Endothelial cell of umbilical vein (primary cell): ENCODE data around the gene SLC25A18. TPM values are rescaled to one million over a fixed set of nuclear protein-coding genes. Genes with fewer than 3 reads are reported as not detected.

Source experiments
- BruUV-seq: library from RNA; stranded (reverse); fragments of 400-500 nt; replicated peaks from 2 replicates; lab custom pipeline; 2021; lab: Mats Ljungman, UMichigan
- CTCF ChIA-PET: fragments of 300-600, 350-600 bp; sonication (Branson Sonifier 250); formaldehyde crosslinking; loops from one replicate; lab custom pipeline; 2021; ENCODE audit warnings: antibody characterized with exemption, inconsistent platforms; lab: Charles Lee
- POLR2A ChIA-PET: fragments of 300-600, 350-600 bp; sonication (Branson Sonifier 250); formaldehyde crosslinking; loops from one replicate; lab custom pipeline; 2021; ENCODE audit warnings: antibody characterized with exemption, inconsistent platforms; lab: Charles Lee
- DNase-seq: peaks from one replicate; pipeline ENCODE4 v3.0.0-alpha.2; 2011; ENCODE audit warnings: low read depth, low spot score
- FAIRE-seq: peaks from 2 replicates; lab custom pipeline; 2011; peaks lifted over from hg19 to GRCh38; lab: Jason Lieb, UNC
- H2AFZ ChIP-seq: 2 replicates; pipeline ENCODE4 v1.6.0; 2012; ENCODE audit warnings: low read depth, low read length, control low read depth, inconsistent platforms
- H3K27ac ChIP-seq: 2 replicates; pipeline ENCODE4 v1.5.1; 2011; ENCODE audit warnings: low read depth, mild to moderate bottlenecking, control low read depth, low read length, moderate library complexity; ENCODE audit not compliant: insufficient read depth
- H3K27me3 ChIP-seq, 2 experiments: 2 replicates each; pipeline versions ENCODE4 v1.6.0 to v1.6.1; 2011; ENCODE audit warnings: low read length in 2 of 2, mixed read lengths in 1 of 2; ENCODE audit not compliant: control insufficient read depth in 2 of 2, insufficient read depth in 2 of 2
- H3K36me3 ChIP-seq, 2 experiments: 2 replicates in 1 of 2; 3 replicates in 1 of 2; pipeline ENCODE4 v1.5.1; 2011; ENCODE audit warnings: low read length in 2 of 2, mild to moderate bottlenecking in 1 of 2, moderate library complexity in 1 of 2; ENCODE audit not compliant: control insufficient read depth in 2 of 2, insufficient read depth in 2 of 2; ENCODE audit errors: extremely low read depth in 1 of 2
- H3K4me1 ChIP-seq: 3 replicates; pipeline ENCODE4 v1.5.1; 2011; ENCODE audit warnings: mild to moderate bottlenecking, low read length; ENCODE audit not compliant: control insufficient read depth, insufficient read depth; ENCODE audit errors: extremely low read depth
- H3K4me2 ChIP-seq: 2 replicates; pipeline ENCODE4 v1.6.1; 2011; ENCODE audit warnings: low read length, control low read depth, mixed read lengths; ENCODE audit not compliant: insufficient read depth
- H3K4me3 ChIP-seq, 3 experiments: fragments of 200-600 bp in 1 of 3; sonication (generic), shearing (Covaris generic) in 1 of 3; replicated peaks in 1 of 3; 2 replicates each; pipeline ENCODE4 v1.5.1; 2011 to 2016; ENCODE audit warnings: control low read depth in 3 of 3, low read length in 3 of 3, mild to moderate bottlenecking in 2 of 3, inconsistent platforms in 1 of 3, low read depth in 1 of 3, moderate library complexity in 1 of 3; ENCODE audit not compliant: insufficient read depth in 1 of 3
- H3K79me2 ChIP-seq: 2 replicates; pipeline ENCODE4 v1.6.0; 2012; ENCODE audit warnings: low read length, inconsistent platforms; ENCODE audit not compliant: control insufficient read depth, insufficient read depth
- H3K9ac ChIP-seq: replicated peaks from 2 replicates; pipeline ENCODE3; 2011; ENCODE audit warnings: low read length, control low read depth; ENCODE audit not compliant: insufficient read depth; ENCODE audit errors: extremely low read depth
- H3K9me1 ChIP-seq: replicated peaks from 3 replicates; pipeline ENCODE4 v1.6.0; 2011; ENCODE audit warnings: mild to moderate bottlenecking, low read length; ENCODE audit not compliant: control insufficient read depth, insufficient read depth; ENCODE audit errors: extremely low read depth
- H3K9me3 ChIP-seq: replicated peaks from 2 replicates; pipeline ENCODE4 v1.5.1; 2012; ENCODE audit warnings: low read length, inconsistent platforms; ENCODE audit not compliant: control insufficient read depth, insufficient read depth
- H4K20me1 ChIP-seq: replicated peaks from 2 replicates; pipeline ENCODE3; 2011; ENCODE audit warnings: mild to moderate bottlenecking, low read length; ENCODE audit not compliant: control insufficient read depth, insufficient read depth; ENCODE audit errors: extremely low read depth
- CTCF ChIP-seq, 2 donors: IDR thresholded peaks; 1 replicate in 1 of 2; 2 replicates in 1 of 2; pipeline ENCODE4 v1.5.1; 2011; ENCODE audit warnings: low read length in 2 of 2, mild to moderate bottlenecking in 2 of 2, moderate library complexity in 2 of 2, control low read depth in 1 of 2, inconsistent platforms in 1 of 2, low read depth in 1 of 2; ENCODE audit not compliant: insufficient read depth in 1 of 2; ENCODE audit errors: extremely low read depth in 1 of 2
- EZH2 ChIP-seq: IDR thresholded peaks from 2 replicates; pipeline ENCODE4 v1.6.1; 2012; ENCODE audit warnings: borderline replicate concordance, low read depth, mild to moderate bottlenecking, moderate library complexity, low read length, inconsistent platforms; ENCODE audit not compliant: severe bottlenecking
- FOS ChIP-seq: IDR thresholded peaks from 2 replicates; pipeline ENCODE4 v1.6.1; 2011; ENCODE audit warnings: mild to moderate bottlenecking, low read length, moderate library complexity, borderline replicate concordance; ENCODE audit not compliant: insufficient read depth
- GATA2 ChIP-seq: IDR thresholded peaks from 2 replicates; pipeline ENCODE4 v1.7.0; 2011; ENCODE audit warnings: low read depth, mild to moderate bottlenecking, moderate library complexity, mixed read lengths, low read length; ENCODE audit not compliant: insufficient read length, insufficient read depth
- JUN ChIP-seq: IDR thresholded peaks from 2 replicates; pipeline ENCODE4 v1.6.1; 2011; ENCODE audit warnings: borderline replicate concordance, low read depth; ENCODE audit not compliant: insufficient read length, insufficient read depth
- MYC ChIP-seq: IDR thresholded peaks from one replicate; pipeline ENCODE4 v1.6.1; 2011; ENCODE audit warnings: mild to moderate bottlenecking, low read depth, low read length
- POLR2AphosphoS5 ChIP-seq: IDR thresholded peaks from 2 replicates; pipeline ENCODE4 v1.6.1; 2012; ENCODE audit warnings: low read depth, mild to moderate bottlenecking, control low read depth, low read length, moderate library complexity; ENCODE audit not compliant: insufficient read depth
- dilution Hi-C: fragments of 300-500 bp; cut with MboI; formaldehyde crosslinking; loops from one replicate; pipeline ENCODE4 v1.15.0; 2019; ENCODE audit warnings: low sequenced_read_pairs; ENCODE audit not compliant: extremely low pct_ligation_motif_present
- intact Hi-C: fragments of 100-400 bp; cut with micrococcal nuclease; formaldehyde crosslinking; loops from one replicate; pipeline ENCODE4 v1.10.0; 2022
- polyA plus RNA-seq, 4 experiments: library from polyadenylated mRNA; depleted of rRNA in 3 of 4; stranded (reverse) in 3 of 4; unstranded in 1 of 4; fragments of >200 nt; gene quantifications; 2 replicates each; pipeline versions ENCODE4 v1.2.1 to v1.2.3, GENCODE V29; 2011 to 2012; ENCODE audit warnings: missing spikeins in 1 of 4
- total RNA-seq: library from RNA; stranded (reverse); gene quantifications from 2 replicates; pipeline ENCODE4 v1.2.3, GENCODE V29; 2021
- TF ChIP-seq, protein P1 (sequence below): IDR thresholded peaks from 2 replicates; pipeline ENCODE4 v1.6.1; 2011; ENCODE audit not compliant: insufficient read depth, insufficient read length

SLC25A18 gene
- total and polyA plus RNA-seq, 2 donors (not counting 3 experiments of a cell fraction or from before 2014, with no cell fraction given), result not detected

DNA sequence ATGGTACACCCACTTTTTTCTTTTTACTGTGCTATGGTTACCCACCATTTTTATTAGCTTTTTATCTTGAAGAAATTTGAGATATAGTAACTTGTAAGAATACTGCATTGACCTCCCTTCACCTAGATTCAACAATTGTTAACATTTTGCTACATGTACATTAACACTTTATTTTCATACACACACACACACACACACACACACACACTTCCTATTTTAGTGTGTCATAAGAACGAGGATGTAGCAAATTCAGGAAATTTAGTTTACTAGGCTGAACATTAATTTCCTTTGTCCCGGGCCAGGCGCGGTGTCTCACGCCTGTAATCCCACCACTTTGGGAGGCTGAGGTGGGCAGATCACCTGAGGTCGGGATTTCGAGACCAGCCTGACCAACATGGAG is 66.3 kb downstream of the SLC25A18 start:
- no TSS peak for BruUV-seq
- ChIA-PET CTCF (interaction anchor here (0.5 kb wide), 1 partner anchor 121 kb away, joined by 3 read pairs; no protein-coding TSS in a partner anchor), POLR2A (no interaction called here)
- no peaks in the 10 kb centered on the region for H3K36me3 ChIP-seq
- FAIRE-seq, result no peak
- peaks cover 3% of the 10 kb centered on the region for H4K20me1 ChIP-seq
- H3K27me3 ChIP-seq, result no peaks in the 10 kb centered on the region
- intact Hi-C loops, result loop anchor here (2.0 to 10.0 kb wide), 3 partner anchors 77 to 445 kb away; partner anchors contain the start of genes BID and PEX26
- peaks cover 8% of the 10 kb centered on the region for H3K4me1 ChIP-seq
- peak overlapping the region; percentile 93 for H2AFZ ChIP-seq
- peak; percentile 28 for DNase-seq
- H3K9ac ChIP-seq, result peak overlapping the region; percentile 99
- dilution Hi-C loops, result no loop called here
- H3K4me2 ChIP-seq, result peak overlapping the region; percentile 98
- H3K79me2 ChIP-seq, result peaks cover 31% of the 10 kb centered on the region
- TF ChIP-seq, protein P1, sequence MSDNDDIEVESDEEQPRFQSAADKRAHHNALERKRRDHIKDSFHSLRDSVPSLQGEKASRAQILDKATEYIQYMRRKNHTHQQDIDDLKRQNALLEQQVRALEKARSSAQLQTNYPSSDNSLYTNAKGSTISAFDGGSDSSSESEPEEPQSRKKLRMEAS, result no peak
- TF ChIP-seq JUN, result no peak
- no peak for TF ChIP-seq POLR2AphosphoS5
- TF ChIP-seq CTCF (IDR thresholded peaks at IDR 0.05; ENCODE audit: extremely low read depth in 1 of 2, insufficient read depth in 1 of 2, low read depth in 1 of 2, low read length in 2 of 2), result no peak
- no peak for TF ChIP-seq EZH2
- no peak for TF ChIP-seq MYC
- no peak for TF ChIP-seq FOS
- no peak for TF ChIP-seq GATA2
- H3K4me3 ChIP-seq, result peak overlapping the region in 1 of 3 experiments; percentile 93
- no peaks in the 10 kb centered on the region for H3K9me3 ChIP-seq
- H3K9me1 ChIP-seq, result no peaks in the 10 kb centered on the region
- H3K27ac ChIP-seq, result peak overlapping the region; percentile 93
